Esophagus (tissue), 2 donors: ENCODE results near the gene ATP10A. TPM values are rescaled to one million over a fixed set of nuclear protein-coding genes. Genes with fewer than 3 reads are reported as not detected.

ENCODE experiments used
- H3K27ac ChIP-seq, 2 donors: one replicate each; pipeline ENCODE4 v1.5.1; 2013; ENCODE audit warnings: low read depth in 2 of 2, mild to moderate bottlenecking in 2 of 2, inconsistent platforms in 1 of 2, low read length in 1 of 2, moderate library complexity in 1 of 2
- H3K27me3 ChIP-seq, 2 donors: one replicate each; pipeline ENCODE4 v1.6.1; 2013; ENCODE audit warnings: low read length in 2 of 2, control low read depth in 1 of 2, mild to moderate bottlenecking in 1 of 2; ENCODE audit not compliant: insufficient read depth in 2 of 2, control insufficient read depth in 1 of 2
- H3K36me3 ChIP-seq, 2 donors: one replicate each; pipeline ENCODE4 v1.6.1; 2013; ENCODE audit warnings: low read length in 1 of 2; ENCODE audit not compliant: control insufficient read depth in 2 of 2, insufficient read depth in 2 of 2
- H3K4me1 ChIP-seq, 2 donors: one replicate each; pipeline ENCODE4 v1.6.1; 2013; ENCODE audit warnings: low read length in 1 of 2; ENCODE audit not compliant: control insufficient read depth in 2 of 2, insufficient read depth in 2 of 2
- H3K4me3 ChIP-seq, 2 donors: one replicate each; pipeline ENCODE4 v1.5.1; 2013; ENCODE audit warnings: low read length in 2 of 2, mild to moderate bottlenecking in 2 of 2, low read depth in 1 of 2, moderate library complexity in 1 of 2
- H3K9me3 ChIP-seq, 2 donors: one replicate each; pipeline ENCODE4 v1.6.1; 2013; ENCODE audit warnings: mild to moderate bottlenecking in 2 of 2, low read depth in 1 of 2, low read length in 1 of 2, moderate library complexity in 1 of 2; ENCODE audit not compliant: control insufficient read depth in 2 of 2, insufficient read depth in 1 of 2
- WGBS, 2 donors: extraction: QIAGEN DNeasy Blood & Tissue Kit; methylation state at CpG; one replicate each; pipeline ENCODE4 v1.1.7; 2013; 5-methylcytosine and 5-hydroxymethylcytosine counted together
- polyA plus RNA-seq, 2 donors: library from polyadenylated mRNA; stranded (reverse); fragments of 200-250 nt; gene quantifications; one replicate each; pipeline ENCODE4 v1.2.3, GENCODE V29; 2013
- donor health status: healthy with polysubstance abuse.
- donor health status: Bipolar disorder and iron deficiency.

Gene ATP10A
- polyA plus RNA-seq, 2 donors = 0.79 to 0.86 TPM

DNA sequence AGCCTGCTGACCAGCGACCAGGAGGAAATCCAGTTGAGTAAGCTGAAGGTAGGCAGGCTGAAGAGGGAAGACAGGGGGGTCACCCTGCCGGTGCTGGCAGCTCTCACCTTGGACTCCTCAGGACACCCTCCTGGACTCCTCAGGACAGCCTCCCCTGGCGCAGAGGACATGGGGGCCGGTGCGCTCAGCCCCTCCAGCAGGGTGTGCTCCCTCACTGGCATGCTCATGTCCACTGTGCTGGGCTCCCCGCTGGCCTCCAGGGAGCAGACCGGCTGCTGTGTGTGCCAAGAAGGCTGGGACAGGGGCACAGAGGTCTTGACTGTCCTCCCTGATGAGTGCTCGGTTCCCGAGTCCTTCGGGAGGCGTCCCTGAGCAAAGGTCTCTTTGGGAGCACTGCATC, 183.6 kb downstream of the ATP10A start:
- Histone ChIP-seq H3K4me3 (no peak overlapping the region), H3K9me3 (peaks cover 2 to 4% of the 10 kb centered on the region in 2 donors), H3K36me3 (peaks cover 0 to 3% of the 10 kb centered on the region in 2 donors), H3K27ac (no peak overlapping the region), H3K27me3 (no peaks in the 10 kb centered on the region), H3K4me1 (peaks cover 0 to 6% of the 10 kb centered on the region in 2 donors)
- WGBS, 2 donors = 84 to 86% methylated on average over 11 of the region's 11 CpGs

- H3K4me3 ChIP-seq = no peak overlapping the region
- H3K27me3 ChIP-seq = no peaks in the 10 kb centered on the region
- peaks cover 0 to 3% of the 10 kb centered on the region in 2 donors for H3K36me3 ChIP-seq
- no peaks in the 10 kb centered on the region for H3K9me3 ChIP-seq
- H3K27ac ChIP-seq = no peak overlapping the region
- H3K4me1 ChIP-seq = peaks cover 6% of the 10 kb centered on the region in 2 donors
- 90 to 93% methylated on average over 7 of the region's 7 CpGs for WGBS, 2 donors
These were observed 184.6 kb downstream of the ATP10A start for GRCh38 chr15:25678500-25678855.

GRCh38 chr15:25677719-25678499, 185.2 kb downstream of the ATP10A start:
- WGBS, 2 donors = 72 to 74% methylated on average over 9 of the region's 9 CpGs
- H3K27ac ChIP-seq = no peak overlapping the region
- no peak overlapping the region for H3K4me3 ChIP-seq
- no peaks in the 10 kb centered on the region for H3K27me3 ChIP-seq
- no peaks in the 10 kb centered on the region for H3K9me3 ChIP-seq
- H3K4me1 ChIP-seq = peaks cover 6% of the 10 kb centered on the region in 2 donors
- H3K36me3 ChIP-seq = peaks cover 0 to 3% of the 10 kb centered on the region in 2 donors

DNA sequence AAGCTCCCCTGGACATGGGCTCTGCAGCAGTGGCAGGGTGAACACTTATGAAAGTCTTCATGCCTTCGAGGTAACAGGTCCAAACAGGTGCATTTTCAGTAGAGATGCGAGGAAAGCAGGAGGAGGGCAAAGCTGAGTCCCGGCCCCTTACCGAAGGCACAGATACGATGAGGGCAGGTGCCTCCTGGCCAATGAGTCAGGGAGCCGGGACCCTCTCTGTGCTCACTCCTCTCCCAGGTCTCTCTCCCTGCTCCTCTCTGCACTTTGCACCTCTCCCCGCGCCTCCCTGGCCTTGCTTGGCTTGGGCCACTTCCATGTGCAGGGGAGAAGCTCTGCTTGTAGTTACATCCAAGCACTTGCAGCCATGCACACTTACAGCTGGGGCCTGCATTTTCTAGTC, 187.1 kb downstream of the ATP10A start:
- Histone ChIP-seq H3K9me3 (no peaks in the 10 kb centered on the region), H3K4me3 (no peak overlapping the region), H3K27me3 (no peaks in the 10 kb centered on the region), H3K36me3 (peaks cover 0 to 3% of the 10 kb centered on the region in 2 donors), H3K4me1 (peaks cover 6% of the 10 kb centered on the region in 2 donors), H3K27ac (no peak overlapping the region)
- WGBS, 2 donors = 82 to 94% methylated on average over 8 of the region's 8 CpGs

DNA sequence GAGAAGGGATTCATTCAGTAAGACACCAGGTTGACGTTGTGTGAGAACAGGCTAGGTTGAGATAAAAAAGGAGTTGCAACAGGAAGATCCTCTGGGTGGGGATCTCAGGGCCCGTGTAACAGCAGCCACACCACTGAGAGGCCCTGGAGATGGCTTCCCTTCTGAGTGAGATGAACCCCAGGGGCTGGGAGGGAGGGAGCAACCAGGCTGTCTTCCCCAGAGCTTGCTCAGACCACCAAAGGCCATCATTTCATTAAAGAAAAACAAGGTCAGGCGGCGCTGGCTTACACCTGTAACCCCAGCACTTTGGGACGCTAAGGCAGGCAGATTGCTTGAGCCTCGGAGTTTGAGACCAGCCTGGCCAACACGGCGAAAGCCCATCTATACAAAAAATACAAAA, 187.7 kb downstream of the ATP10A start:
- no peaks in the 10 kb centered on the region for H3K27me3 ChIP-seq
- no peaks in the 10 kb centered on the region for H3K9me3 ChIP-seq
- H3K4me1 ChIP-seq = peaks cover 6% of the 10 kb centered on the region in 2 donors
- H3K27ac ChIP-seq = peak overlapping the region; percentile 34 to 58
- no peak overlapping the region for H3K4me3 ChIP-seq
- H3K36me3 ChIP-seq = peaks cover 0 to 3% of the 10 kb centered on the region in 2 donors
- 69 to 79% methylated on average over 8 of the region's 8 CpGs for WGBS, 2 donors

GRCh38 chr15:25674913-25675312, 188.2 kb downstream of the ATP10A start:
- Histone ChIP-seq H3K4me3 (no peak overlapping the region), H3K9me3 (no peaks in the 10 kb centered on the region), H3K36me3 (peaks cover 0 to 3% of the 10 kb centered on the region in 2 donors), H3K27me3 (no peaks in the 10 kb centered on the region), H3K27ac (peak overlapping the region; percentile 30 to 51), H3K4me1 (peaks cover 6% of the 10 kb centered on the region in 2 donors)
- WGBS, 2 donors = 40 to 54% methylated on average over 12 of the region's 12 CpGs

GRCh38 chr15:25673972-25674371, 189.2 kb downstream of the ATP10A start:
- H3K27ac ChIP-seq = peak overlapping the region in 1 of 2 donors; percentile 15
- no peak overlapping the region for H3K4me3 ChIP-seq
- H3K9me3 ChIP-seq = no peaks in the 10 kb centered on the region
- 83 to 90% methylated on average over 8 of the region's 8 CpGs for WGBS, 2 donors
- H3K27me3 ChIP-seq = no peaks in the 10 kb centered on the region
- peaks cover 6% of the 10 kb centered on the region in 2 donors for H3K4me1 ChIP-seq
- no peaks in the 10 kb centered on the region for H3K36me3 ChIP-seq

- WGBS, 2 donors = 52 to 70% methylated on average over 9 of the region's 9 CpGs
- no peak overlapping the region for H3K4me3 ChIP-seq
- H3K4me1 ChIP-seq = peaks cover 6% of the 10 kb centered on the region in 2 donors
- H3K36me3 ChIP-seq = no peaks in the 10 kb centered on the region
- no peaks in the 10 kb centered on the region for H3K27me3 ChIP-seq
- no peaks in the 10 kb centered on the region for H3K9me3 ChIP-seq
- no peak overlapping the region for H3K27ac ChIP-seq
These were observed 189.8 kb downstream of the ATP10A start for GRCh38 chr15:25673351-25673750.

DNA sequence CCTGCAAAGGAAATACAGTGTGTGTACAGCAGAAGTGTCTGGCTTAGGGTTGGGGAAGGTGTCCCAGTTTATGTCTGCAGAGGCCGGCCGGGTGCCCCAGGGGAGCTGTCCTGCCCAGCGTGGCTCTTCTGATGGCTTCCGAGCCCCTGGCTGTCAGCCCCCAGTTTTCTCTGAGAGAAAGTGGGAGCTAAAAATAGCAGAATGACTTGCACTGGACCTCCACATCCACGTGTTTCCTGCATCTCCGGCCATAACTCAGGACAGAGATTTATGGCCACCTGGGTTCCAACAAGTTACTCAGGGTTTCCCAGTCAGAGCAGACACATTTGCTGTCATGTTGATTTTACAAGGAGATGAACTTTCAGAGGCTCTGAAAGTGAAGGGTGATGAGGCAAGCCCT, 192.0 kb downstream of the ATP10A start:
- Histone ChIP-seq H3K27ac (no peak overlapping the region), H3K4me3 (no peak overlapping the region), H3K36me3 (no peaks in the 10 kb centered on the region), H3K9me3 (no peaks in the 10 kb centered on the region), H3K27me3 (no peaks in the 10 kb centered on the region), H3K4me1 (peaks cover 6% of the 10 kb centered on the region in 2 donors)
- WGBS, 2 donors = 29 to 35% methylated on average over 6 of the region's 6 CpGs

DNA sequence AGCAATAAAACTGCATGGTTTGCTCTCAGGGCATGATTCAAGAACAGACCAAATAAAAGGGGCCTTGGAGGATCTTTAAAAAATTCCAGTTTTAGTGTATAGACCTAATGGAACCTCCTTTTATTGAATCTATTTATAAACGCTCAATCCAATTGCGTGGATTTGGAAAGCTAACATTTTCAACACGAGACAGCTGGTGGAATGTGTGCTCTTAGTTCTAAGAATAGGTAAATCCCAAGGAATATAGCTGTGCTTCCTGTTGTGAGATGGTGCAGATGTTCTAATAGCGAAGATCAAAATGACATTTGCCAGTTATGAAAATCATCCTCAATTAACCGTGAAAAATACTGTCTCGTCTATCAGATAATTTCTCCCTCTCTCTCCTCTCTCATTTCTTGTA, 192.5 kb downstream of the ATP10A start:
- no peaks in the 10 kb centered on the region for H3K27me3 ChIP-seq
- 14 to 25% methylated on average over 6 of the region's 6 CpGs for WGBS, 2 donors
- H3K27ac ChIP-seq = no peak overlapping the region
- H3K4me3 ChIP-seq = no peak overlapping the region
- H3K4me1 ChIP-seq = peaks cover 6% of the 10 kb centered on the region in 2 donors
- no peaks in the 10 kb centered on the region for H3K9me3 ChIP-seq
- no peaks in the 10 kb centered on the region for H3K36me3 ChIP-seq
